Breast epithelium (tissue), 3 donors: Measurements from ENCODE around the gene NUBPL.

Source experiments
- POLR2A ChIP-seq: fragments of 450-650 bp; IDR thresholded peaks from one replicate; pipeline ENCODE4 v1.6.1; 2016; ENCODE audit warnings: antibody characterized with exemption, mild to moderate bottlenecking, moderate library complexity
- TF ChIP-seq, protein P1 (sequence below), 3 donors: fragments of 450-650 bp; IDR thresholded peaks; one replicate each; pipeline ENCODE4 v1.5.1; 2016 to 2017; ENCODE audit warnings: antibody characterized with exemption in 3 of 3, mild to moderate bottlenecking in 3 of 3, moderate library complexity in 3 of 3

DNA sequence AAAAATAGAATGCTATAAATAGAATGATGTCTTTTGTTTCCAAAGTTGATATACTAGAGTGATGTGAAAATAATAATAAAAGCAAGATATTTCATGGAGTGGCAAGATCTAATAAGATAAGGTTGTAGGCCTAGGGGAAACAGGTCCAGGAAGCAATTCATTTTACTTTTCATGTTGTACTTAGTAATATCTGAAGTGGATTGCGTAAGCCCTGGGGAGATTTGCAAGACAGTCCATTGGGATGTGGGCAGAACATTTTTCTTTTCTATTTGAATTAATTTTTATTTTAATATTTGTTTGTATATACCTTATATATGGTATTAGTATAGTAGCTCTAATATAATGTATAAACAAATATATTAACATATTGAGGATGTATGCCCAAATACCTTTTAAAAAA, 7.5 kb downstream of the NUBPL start:
- TF ChIP-seq POLR2A = no peak
- TF ChIP-seq, protein P1, sequence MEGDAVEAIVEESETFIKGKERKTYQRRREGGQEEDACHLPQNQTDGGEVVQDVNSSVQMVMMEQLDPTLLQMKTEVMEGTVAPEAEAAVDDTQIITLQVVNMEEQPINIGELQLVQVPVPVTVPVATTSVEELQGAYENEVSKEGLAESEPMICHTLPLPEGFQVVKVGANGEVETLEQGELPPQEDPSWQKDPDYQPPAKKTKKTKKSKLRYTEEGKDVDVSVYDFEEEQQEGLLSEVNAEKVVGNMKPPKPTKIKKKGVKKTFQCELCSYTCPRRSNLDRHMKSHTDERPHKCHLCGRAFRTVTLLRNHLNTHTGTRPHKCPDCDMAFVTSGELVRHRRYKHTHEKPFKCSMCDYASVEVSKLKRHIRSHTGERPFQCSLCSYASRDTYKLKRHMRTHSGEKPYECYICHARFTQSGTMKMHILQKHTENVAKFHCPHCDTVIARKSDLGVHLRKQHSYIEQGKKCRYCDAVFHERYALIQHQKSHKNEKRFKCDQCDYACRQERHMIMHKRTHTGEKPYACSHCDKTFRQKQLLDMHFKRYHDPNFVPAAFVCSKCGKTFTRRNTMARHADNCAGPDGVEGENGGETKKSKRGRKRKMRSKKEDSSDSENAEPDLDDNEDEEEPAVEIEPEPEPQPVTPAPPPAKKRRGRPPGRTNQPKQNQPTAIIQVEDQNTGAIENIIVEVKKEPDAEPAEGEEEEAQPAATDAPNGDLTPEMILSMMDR (IDR thresholded peaks at IDR 0.05) = no peak
